HAP-1 (cell line): ENCODE data around the gene PLA2G4E.

ENCODE experiments used
- DNase-seq, 2 experiments: peaks; one replicate each; pipeline ENCODE4 v3.0.0-alpha.2; 2016 to 2020; ENCODE audit warnings: low spot score in 2 of 2
- H3K27me3 ChIP-seq: fragments of 250-450 bp; sonication (Bioruptor Pico); 2 replicates; pipeline ENCODE4 v1.5.1; 2020; ENCODE audit warnings: low read depth, mild to moderate bottlenecking, moderate library complexity
- H3K36me3 ChIP-seq: fragments of 250-450 bp; sonication (Bioruptor Pico); replicated peaks from 2 replicates; pipeline ENCODE4 v1.5.1; 2020; ENCODE audit warnings: mild to moderate bottlenecking
- H3K4me1 ChIP-seq: fragments of 250-450 bp; sonication (Bioruptor Pico); 2 replicates; pipeline ENCODE4 v1.5.1; 2020; ENCODE audit warnings: mild to moderate bottlenecking
- H3K4me3 ChIP-seq: fragments of 250-450 bp; sonication (Bioruptor Pico); 2 replicates; pipeline ENCODE4 v1.5.1; 2020; ENCODE audit warnings: mild to moderate bottlenecking, moderate library complexity
- H3K9me3 ChIP-seq: fragments of 250-450 bp; sonication (Bioruptor Pico); 2 replicates; pipeline ENCODE4 v1.5.1; 2020; ENCODE audit warnings: mild to moderate bottlenecking, moderate library complexity
- in situ Hi-C: fragments of 300-500 bp; cut with MboI; formaldehyde crosslinking; loops from 3 replicates; pipeline ENCODE4 v1.14.3; 2020; ENCODE audit warnings: low sequenced_read_pairs, inconsistent platforms, mixed read lengths

The PLA2G4E gene

DNA sequence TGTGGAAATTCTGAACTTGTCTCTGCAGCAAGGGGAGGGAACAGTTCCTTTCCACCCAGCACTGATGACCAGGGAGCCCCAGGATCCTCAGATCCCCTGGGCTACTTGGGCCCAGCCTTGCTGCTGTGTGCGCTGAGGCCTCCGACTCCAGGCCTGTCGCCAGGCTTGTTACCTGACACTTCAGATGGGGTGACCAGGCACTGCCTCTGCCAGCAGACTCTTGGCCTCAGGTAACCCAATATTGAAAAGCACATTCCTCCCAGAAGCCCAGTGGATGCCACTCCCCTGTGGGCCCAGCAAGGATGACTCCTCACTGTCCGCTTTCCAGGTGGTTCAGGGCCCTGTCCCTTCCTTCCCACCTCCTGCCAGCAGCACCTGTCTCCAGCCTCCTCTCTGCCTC lies 3.5 kb upstream of the PLA2G4E start:
- no peak overlapping the region for H3K4me3 ChIP-seq
- in situ Hi-C loops = no loop called here
- no peak for DNase-seq
- peaks cover 7% of the 10 kb centered on the region for H3K9me3 ChIP-seq
- no peaks in the 10 kb centered on the region for H3K4me1 ChIP-seq
- no peaks in the 10 kb centered on the region for H3K27me3 ChIP-seq
- no peaks in the 10 kb centered on the region for H3K36me3 ChIP-seq

DNA sequence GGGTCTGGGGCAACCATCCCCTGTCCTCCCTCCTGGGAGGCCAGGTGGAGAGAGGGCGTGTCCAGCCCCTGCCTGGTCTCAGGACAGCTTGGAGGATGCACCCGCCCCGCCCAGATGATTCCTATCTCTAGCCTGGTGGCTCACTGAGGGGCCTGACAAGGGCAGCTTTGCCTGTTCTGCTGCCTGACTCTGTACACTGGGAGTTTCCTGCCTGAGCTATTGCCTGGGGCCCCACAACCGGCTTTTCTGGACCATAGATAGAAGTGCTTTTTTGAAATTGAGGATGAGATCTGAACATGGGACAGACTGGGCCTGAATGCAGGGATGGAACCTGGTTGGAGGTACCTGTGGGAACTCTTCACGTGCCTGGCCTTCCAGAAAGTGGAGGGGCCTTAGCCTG lies 751 bp upstream of the PLA2G4E start:
- Histone ChIP-seq H3K27me3 (no peaks in the 10 kb centered on the region), H3K36me3 (no peaks in the 10 kb centered on the region), H3K4me3 (no peak overlapping the region), H3K9me3 (peaks cover 7% of the 10 kb centered on the region), H3K4me1 (no peaks in the 10 kb centered on the region)
- DNase-seq = no peak
- in situ Hi-C loops = no loop called here

DNA sequence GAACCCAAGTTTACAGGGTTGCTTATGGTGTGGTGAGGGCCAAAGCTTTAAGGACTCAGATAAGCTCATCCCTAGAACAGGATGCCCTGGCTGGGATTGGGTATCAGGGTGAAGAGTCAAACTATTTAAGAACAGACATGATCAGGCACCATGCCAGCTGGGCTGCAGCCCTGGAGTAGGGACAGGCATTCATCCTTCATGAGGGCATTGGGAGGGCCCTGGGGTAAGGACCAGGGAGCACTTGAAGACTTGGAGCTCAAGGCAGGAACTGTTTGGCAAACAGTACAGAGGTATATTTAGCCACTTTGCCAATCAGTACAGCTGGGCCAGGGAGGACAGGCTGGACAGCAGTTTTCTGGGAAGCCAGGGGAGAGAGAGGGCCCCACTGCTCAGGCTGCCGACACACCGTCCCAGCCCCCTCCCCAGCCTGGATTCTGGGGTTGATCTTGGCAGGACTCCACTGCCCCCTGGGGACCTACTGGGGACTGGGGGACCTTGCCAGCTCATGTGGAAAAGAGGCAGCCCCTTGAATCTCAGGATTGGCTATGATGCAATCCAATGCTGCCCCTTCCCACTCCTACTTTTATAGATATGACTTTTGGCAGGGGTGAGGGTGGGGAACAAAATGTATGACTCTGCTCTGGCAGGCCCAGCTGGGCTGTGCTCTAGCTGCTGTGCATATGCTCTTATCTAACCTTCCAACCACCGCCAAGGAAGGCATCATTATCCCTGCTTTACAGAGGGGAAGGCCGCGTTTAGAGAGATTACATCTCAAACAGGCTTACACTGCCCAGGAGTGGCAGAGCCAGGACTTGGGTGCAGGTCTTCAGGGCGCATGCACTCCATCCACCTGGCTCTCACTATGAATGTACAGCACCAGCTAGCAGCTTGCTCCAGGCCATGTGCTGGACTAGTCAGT lies 2.3 kb downstream of the PLA2G4E start:
- in situ Hi-C loops = no loop called here
- H3K4me3 ChIP-seq = no peak overlapping the region
- H3K36me3 ChIP-seq = no peaks in the 10 kb centered on the region
- H3K4me1 ChIP-seq = no peaks in the 10 kb centered on the region
- no peak for DNase-seq
- peaks cover 3% of the 10 kb centered on the region; the same call in 1 of the 2 replicates for H3K27me3 ChIP-seq
- H3K9me3 ChIP-seq = peaks cover 7% of the 10 kb centered on the region

DNA sequence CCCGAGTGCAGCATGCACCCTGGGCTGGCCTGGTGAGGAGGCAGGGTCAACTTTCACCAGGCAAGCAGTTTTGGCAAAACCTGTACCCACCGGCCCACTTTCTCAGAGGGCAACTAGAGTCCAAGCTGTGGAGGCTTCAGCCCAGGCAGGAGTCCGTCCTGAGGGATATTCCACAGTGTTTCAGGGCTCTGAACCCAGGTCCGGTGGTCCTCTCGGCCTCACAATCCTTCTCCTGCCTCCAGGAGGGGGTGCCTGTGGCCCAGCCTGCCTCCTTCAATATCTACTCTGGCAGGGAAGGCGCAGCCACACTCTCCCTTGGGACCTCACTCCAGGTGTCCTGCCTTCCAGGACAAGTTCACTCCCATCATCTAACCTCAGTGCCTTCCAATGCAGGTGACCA lies 3.9 kb downstream of the PLA2G4E start:
- peaks cover 3% of the 10 kb centered on the region; the same call in 1 of the 2 replicates for H3K27me3 ChIP-seq
- DNase-seq = no peak

DNA sequence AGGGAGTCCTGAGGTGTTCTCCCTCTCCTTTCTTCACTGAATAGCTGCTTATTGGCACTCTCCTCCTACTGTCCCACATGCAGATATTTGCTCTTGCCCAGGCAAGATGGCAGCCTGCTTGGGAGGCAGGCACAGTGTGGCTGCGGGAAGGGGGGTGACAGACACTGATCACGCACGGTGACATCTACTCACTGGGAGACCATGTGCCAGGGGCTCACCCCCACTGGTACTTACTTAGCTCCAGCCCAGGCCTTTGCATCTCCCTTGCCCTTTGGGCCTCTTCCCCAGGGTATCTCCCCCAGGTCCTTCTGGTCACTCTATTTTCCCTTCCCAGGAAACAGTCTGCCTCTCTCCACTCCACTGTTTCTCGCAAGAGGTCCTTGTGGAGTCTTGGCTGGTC lies 6.4 kb downstream of the PLA2G4E start:
- in situ Hi-C loops = no loop called here
- Histone ChIP-seq H3K4me3 (no peak overlapping the region), H3K27me3 (peaks cover 3% of the 10 kb centered on the region; the same call in 1 of the 2 replicates), H3K36me3 (no peaks in the 10 kb centered on the region), H3K4me1 (no peaks in the 10 kb centered on the region), H3K9me3 (no peaks in the 10 kb centered on the region)
- DNase-seq = no peak

More for the DNA sequence above, 3.9 kb downstream of the PLA2G4E start:
- in situ Hi-C loops = no loop called here
- Histone ChIP-seq H3K36me3 (no peaks in the 10 kb centered on the region), H3K4me1 (no peaks in the 10 kb centered on the region), H3K4me3 (no peak overlapping the region), H3K9me3 (peaks cover 5% of the 10 kb centered on the region)

DNA sequence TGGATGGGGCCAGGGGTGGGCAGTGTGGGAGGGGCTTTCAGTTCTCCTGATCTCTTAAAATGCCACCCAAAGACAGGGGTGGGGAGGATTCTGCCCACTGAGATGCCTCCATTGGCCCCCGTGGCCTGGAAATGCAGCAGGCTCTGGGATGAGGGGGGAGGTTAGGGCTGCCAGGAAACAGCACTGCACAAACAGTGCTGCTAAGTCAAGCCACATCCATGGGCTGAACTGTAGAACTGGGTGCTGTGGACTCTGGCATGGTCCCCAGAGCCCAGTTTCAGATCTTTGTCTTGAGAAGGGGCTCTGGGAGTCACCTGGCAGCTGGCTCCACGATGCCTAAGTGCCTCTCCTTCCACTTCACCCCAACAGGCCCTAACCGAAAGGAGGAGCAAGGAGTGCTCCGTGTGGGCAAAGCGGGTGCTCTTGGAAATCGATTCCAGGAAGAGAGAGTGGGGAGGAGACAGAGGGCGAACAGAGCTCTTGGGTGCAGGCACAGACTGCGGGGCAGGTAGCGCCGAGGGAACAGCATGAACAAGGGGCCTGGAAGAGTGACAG lies 7.8 kb downstream of the PLA2G4E start:
- Histone ChIP-seq H3K9me3 (no peaks in the 10 kb centered on the region), H3K27me3 (peaks cover 3% of the 10 kb centered on the region; the same call in 1 of the 2 replicates), H3K4me3 (no peak overlapping the region), H3K4me1 (no peaks in the 10 kb centered on the region), H3K36me3 (no peaks in the 10 kb centered on the region)
- in situ Hi-C loops = no loop called here
- no peak for DNase-seq

DNA sequence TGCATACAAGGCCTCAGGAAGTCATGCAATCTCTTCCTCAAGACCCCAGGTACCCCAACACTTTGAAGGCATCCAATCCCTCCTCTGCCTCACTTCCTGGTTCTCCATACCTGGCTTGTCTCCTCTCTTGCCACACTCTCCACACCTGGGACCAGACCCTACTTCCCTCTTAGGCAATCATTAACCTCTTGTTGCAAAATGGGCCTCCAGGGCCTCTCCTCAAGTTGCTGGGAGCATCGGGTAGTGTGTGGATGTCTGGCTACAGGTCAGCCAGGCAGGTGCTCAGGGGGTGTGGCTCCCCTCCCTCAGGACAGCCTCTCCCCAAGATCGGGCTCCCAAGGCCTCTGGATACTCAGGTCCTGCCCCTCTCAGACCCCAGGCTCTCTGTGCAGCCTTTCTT lies 8.6 kb downstream of the PLA2G4E start:
- in situ Hi-C loops = no loop called here
- Histone ChIP-seq H3K4me1 (no peaks in the 10 kb centered on the region), H3K36me3 (no peaks in the 10 kb centered on the region), H3K27me3 (peaks cover 3% of the 10 kb centered on the region; the same call in 1 of the 2 replicates), H3K9me3 (no peaks in the 10 kb centered on the region), H3K4me3 (no peak overlapping the region)
- DNase-seq = no peak

DNA sequence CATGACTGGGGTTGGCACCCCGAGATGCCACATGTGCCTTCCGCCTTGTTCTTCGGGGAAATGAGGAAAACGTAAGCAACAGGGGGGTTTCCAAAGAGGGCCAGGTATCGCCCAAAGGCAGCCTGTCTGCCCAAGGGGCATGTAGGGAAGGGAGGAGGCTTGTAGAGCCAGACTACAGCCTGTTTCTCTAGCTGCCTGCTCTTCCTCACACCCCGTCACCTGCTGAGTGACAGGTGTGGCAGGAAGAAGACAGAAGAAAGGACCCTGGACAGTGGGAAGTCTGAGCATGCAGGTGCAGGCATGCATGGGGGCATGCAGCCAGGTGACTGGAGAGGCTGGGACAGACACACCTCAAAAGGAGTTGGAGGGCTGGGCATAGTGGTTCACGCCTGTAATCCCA lies 9.8 kb downstream of the PLA2G4E start:
- no peaks in the 10 kb centered on the region for H3K36me3 ChIP-seq

DNA sequence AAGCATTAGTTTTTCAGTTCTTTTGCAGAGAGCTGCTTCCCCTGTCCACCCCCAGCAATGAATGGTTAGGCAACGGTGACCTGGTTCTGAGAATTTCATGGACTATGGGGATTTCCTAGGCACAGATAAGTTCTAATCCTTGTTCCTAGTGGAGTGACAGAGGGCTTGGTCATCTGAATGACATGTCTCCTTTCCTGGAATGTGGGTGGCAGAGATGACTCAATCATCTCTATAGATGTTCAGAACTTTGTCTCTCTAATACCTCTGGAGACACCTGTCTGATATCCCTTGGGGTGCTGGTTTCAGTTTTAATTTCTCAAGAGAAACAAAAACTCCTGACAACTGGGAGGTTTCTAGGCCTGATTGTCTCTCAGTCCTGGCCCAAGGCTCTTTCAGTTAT lies 10.4 kb downstream of the PLA2G4E start:
- H3K4me3 ChIP-seq = no peak overlapping the region
- H3K27me3 ChIP-seq = peaks cover under 1% of the 10 kb centered on the region; the same call in 1 of the 2 replicates
- in situ Hi-C loops = no loop called here
- H3K4me1 ChIP-seq = no peaks in the 10 kb centered on the region
- no peaks in the 10 kb centered on the region for H3K9me3 ChIP-seq
- no peaks in the 10 kb centered on the region for H3K36me3 ChIP-seq
- DNase-seq = no peak

More for the DNA sequence above, 9.8 kb downstream of the PLA2G4E start:
- Histone ChIP-seq H3K4me3 (no peak overlapping the region), H3K27me3 (peaks cover 3% of the 10 kb centered on the region; the same call in 1 of the 2 replicates), H3K9me3 (no peaks in the 10 kb centered on the region), H3K4me1 (no peaks in the 10 kb centered on the region)
- DNase-seq = no peak
- in situ Hi-C loops = no loop called here

DNA sequence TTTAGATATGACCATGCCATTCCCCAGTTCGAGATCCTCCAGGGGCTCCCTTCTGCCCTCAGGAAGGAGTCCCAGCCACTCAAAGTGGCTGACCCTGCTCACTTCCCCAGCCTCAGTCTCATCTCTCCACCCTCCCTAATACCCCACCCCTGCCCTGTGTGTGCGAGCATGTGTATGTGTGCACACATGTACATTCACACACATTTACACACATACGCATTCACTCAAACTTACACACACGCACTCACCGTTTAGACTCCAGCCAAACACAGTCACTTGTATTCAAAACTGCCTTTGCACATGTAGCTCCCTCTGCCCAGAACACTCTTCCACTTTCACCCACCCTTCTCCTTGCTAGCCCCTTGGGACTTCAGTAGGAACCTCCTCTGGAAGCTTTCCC lies 11.4 kb downstream of the PLA2G4E start:
- Histone ChIP-seq H3K27me3 (no peaks in the 10 kb centered on the region), H3K36me3 (no peaks in the 10 kb centered on the region), H3K4me3 (no peak overlapping the region), H3K9me3 (no peaks in the 10 kb centered on the region), H3K4me1 (no peaks in the 10 kb centered on the region)
- DNase-seq = no peak
- in situ Hi-C loops = no loop called here

DNA sequence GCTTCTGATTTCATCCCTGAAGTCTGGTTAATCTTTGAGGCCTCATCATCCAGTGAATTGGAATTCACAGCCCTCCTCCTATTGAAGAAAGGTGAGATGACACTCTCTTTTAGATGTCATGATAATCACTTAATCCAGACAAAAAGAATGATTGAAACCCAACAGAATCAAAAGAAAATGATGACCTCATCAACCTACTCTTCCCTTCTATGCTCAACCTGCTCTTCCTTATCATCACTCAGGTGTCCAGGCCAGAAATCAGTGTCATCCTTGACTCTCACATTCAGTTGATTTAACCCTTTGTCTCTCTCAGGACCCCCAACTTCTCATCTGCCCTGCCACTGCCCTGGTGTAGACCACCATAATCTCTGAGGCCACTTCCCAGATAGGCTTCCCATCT lies 11.8 kb downstream of the PLA2G4E start:
- Histone ChIP-seq H3K36me3 (no peaks in the 10 kb centered on the region), H3K4me1 (no peaks in the 10 kb centered on the region), H3K4me3 (no peak overlapping the region), H3K27me3 (no peaks in the 10 kb centered on the region), H3K9me3 (no peaks in the 10 kb centered on the region)
- no peak for DNase-seq
- in situ Hi-C loops = no loop called here

DNA sequence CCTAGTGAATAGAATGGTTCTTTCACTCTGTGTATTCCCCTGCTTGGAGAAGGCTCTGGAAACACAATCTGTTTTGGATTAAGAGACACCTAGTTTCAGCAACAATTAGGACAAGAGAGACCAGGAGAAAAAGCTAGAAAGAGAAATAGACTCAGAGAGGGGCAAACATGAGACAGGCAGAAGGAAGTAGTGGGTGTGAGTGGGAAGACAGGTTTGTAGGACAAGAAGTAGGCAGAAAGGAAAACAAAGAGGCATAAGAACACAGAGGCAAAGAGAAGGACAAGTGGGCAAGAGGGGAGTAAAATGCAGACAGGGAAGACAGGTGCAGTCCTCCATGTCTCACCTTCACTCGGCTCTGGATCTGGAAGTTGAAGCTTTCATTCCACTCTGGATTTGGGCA lies 13.5 kb downstream of the PLA2G4E start:
- H3K4me3 ChIP-seq = no peak overlapping the region
- H3K27me3 ChIP-seq = no peaks in the 10 kb centered on the region
- in situ Hi-C loops = no loop called here
- no peaks in the 10 kb centered on the region for H3K9me3 ChIP-seq
- no peaks in the 10 kb centered on the region for H3K36me3 ChIP-seq
- no peak for DNase-seq
- H3K4me1 ChIP-seq = no peaks in the 10 kb centered on the region

DNA sequence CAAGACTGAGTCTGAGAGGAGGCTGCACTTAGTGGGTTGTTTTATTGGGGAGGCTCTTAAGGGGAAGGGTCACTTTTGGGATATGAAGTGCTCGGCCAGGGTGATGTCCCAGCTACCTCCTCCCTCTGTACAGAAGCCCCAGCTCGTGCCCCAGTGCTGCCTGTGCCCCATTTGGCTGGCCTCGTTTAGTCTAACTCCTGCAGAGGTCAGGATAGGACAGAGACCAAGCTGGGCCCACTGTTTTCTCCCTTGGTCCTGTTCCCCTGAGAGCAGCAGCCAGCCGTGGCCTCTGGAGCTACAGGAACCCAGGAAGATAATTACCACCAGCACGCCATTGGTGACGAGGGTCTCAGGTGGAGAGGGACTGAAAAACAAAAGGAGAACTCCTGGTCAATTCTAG lies 18.5 kb downstream of the PLA2G4E start:
- H3K4me1 ChIP-seq = no peaks in the 10 kb centered on the region
- DNase-seq = no peak
- no peaks in the 10 kb centered on the region for H3K36me3 ChIP-seq
- H3K9me3 ChIP-seq = no peaks in the 10 kb centered on the region
- in situ Hi-C loops = no loop called here
- no peak overlapping the region for H3K4me3 ChIP-seq
- no peaks in the 10 kb centered on the region for H3K27me3 ChIP-seq

DNA sequence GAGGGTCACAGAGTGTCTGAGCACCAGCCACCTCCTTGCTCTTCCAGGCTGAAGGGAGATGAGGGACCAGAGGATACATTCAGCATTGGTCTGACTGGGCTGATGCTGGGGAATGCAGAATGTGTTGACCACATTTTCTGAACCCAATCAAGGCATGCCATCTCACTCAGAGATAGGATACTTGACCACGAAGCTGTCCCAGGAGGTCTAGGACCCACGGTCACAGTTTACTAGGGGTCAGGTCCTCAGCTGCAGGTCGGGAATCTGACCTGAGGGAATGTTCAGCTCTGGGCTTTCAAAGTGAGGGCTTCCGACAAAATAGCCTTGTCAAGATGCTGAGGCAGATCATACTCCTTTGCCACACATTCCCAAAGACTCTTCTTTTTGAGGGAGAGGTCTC lies 19.6 kb downstream of the PLA2G4E start:
- Histone ChIP-seq H3K9me3 (no peaks in the 10 kb centered on the region), H3K4me1 (no peaks in the 10 kb centered on the region), H3K36me3 (no peaks in the 10 kb centered on the region), H3K27me3 (no peaks in the 10 kb centered on the region), H3K4me3 (no peak overlapping the region)
- no peak for DNase-seq
- in situ Hi-C loops = no loop called here
